ENCODE data around the gene PKD1. TPM values are rescaled to one million over a fixed set of nuclear protein-coding genes. Genes with fewer than 3 reads are reported as not detected.

The PKD1 gene
- total RNA-seq, 1 donor from 2014 or later: 169 TPM

DNA sequence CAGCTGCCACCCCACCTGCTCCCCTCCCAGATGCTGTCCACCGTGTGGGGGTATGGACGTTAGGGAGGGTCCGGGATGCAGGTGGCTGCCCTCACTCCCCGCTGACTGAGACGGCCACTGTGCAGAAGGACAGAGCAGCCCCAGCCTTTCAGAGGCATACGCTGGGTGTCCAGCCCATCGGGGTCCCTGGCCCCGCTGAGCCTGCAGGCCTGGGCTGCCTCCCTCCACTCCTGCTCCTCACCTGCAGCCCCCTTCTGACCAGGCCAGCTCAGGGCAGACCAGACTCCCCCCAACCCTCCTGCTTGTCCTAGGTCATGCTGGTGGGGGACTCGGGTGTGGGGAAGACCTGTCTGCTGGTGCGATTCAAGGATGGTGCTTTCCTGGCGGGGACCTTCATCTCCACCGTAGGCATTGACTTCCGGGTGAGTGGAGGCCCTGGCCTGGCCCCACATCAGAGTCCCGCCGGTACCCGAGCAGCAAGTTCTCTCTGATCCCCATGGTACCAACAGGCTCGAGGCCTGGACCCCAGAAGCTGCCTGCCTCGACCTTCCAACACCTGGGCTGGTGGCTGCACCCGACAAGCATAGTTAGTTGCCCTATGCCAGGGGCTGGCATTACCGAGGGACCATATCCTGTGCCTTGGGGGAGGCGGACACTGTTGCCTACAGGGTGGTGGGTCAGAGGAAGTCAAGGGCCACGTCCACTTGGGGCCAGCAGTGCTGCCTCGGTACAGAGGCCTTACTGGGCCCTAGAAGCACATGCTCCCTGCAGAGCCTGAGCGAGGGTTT lies 14.1 kb upstream of the PKD1 start:
- H3K4me3 Mint-ChIP-seq (ENCODE audit: unreplicated experiment): peak overlapping the region; percentile 38
- H3K27me3 Mint-ChIP-seq (ENCODE audit: unreplicated experiment): no peaks in the 10 kb centered on the region
- TF ChIP-seq, protein P1, sequence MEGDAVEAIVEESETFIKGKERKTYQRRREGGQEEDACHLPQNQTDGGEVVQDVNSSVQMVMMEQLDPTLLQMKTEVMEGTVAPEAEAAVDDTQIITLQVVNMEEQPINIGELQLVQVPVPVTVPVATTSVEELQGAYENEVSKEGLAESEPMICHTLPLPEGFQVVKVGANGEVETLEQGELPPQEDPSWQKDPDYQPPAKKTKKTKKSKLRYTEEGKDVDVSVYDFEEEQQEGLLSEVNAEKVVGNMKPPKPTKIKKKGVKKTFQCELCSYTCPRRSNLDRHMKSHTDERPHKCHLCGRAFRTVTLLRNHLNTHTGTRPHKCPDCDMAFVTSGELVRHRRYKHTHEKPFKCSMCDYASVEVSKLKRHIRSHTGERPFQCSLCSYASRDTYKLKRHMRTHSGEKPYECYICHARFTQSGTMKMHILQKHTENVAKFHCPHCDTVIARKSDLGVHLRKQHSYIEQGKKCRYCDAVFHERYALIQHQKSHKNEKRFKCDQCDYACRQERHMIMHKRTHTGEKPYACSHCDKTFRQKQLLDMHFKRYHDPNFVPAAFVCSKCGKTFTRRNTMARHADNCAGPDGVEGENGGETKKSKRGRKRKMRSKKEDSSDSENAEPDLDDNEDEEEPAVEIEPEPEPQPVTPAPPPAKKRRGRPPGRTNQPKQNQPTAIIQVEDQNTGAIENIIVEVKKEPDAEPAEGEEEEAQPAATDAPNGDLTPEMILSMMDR (IDR thresholded peaks at IDR 0.05): no peak

DNA sequence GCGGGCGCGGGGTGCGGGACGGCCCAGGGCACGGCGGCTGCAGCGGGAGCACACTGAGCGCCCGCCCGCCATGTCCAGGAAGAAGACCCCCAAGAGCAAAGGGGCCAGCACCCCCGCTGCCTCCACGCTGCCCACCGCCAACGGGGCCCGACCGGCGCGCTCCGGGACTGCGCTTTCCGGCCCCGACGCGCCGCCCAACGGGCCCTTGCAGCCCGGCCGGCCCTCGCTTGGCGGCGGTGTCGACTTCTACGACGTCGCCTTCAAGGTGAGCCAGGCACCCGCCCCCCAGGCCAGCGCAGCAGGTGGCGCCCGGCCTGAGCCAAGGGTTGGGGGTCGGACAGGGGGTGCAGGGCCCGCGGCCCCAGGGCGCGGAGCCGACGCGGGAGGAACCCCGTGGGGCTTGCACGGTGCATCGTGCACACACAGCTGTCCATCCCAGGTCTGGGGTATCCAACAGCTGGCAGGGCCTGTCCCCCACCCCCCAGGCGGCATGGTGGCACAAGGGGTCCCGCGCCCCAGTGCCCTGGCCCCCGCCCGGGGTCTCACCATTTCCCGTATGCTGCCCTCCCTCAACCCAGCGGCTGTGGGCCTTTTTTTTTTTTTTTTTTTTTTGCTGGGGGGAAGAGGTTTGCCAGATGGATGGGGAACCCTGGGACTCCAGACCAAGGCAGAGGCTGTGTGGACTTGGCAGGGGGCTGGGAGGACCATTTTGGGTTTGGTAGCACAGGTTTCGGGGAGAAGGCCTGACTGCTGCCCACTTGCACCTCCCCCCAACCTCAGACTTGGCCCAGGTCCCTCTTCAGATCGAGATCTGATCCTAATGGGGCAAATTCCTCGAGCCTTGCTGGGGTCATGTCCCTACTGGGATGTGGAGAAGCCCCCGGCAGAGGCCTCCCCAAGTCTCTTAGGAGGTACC lies 13.3 kb upstream of the PKD1 start:
- Mint-ChIP-seq H3K36me3 (ENCODE audit: unreplicated experiment) (peaks cover 4% of the 10 kb centered on the region), H3K27me3 (ENCODE audit: unreplicated experiment) (no peaks in the 10 kb centered on the region), H3K27ac (ENCODE audit: unreplicated experiment) (no peak overlapping the region), H3K4me1 (ENCODE audit: unreplicated experiment) (peaks cover 54% of the 10 kb centered on the region), H3K4me3 (ENCODE audit: unreplicated experiment) (peak overlapping the region; percentile 58), H3K9me3 (ENCODE audit: unreplicated experiment) (no peaks in the 10 kb centered on the region)
- TF ChIP-seq, protein P1 (IDR thresholded peaks at IDR 0.05): no peak
- no peak for DNase-seq (ENCODE audit: extremely low spot score, unreplicated experiment)

More for the DNA sequence above, 14.1 kb upstream of the PKD1 start:
- H3K4me1 Mint-ChIP-seq (ENCODE audit: unreplicated experiment): peaks cover 61% of the 10 kb centered on the region
- DNase-seq (ENCODE audit: extremely low spot score, unreplicated experiment): no peak
- H3K9me3 Mint-ChIP-seq (ENCODE audit: unreplicated experiment): no peaks in the 10 kb centered on the region
- H3K27ac Mint-ChIP-seq (ENCODE audit: unreplicated experiment): no peak overlapping the region
- H3K36me3 Mint-ChIP-seq (ENCODE audit: unreplicated experiment): peaks cover 4% of the 10 kb centered on the region

DNA sequence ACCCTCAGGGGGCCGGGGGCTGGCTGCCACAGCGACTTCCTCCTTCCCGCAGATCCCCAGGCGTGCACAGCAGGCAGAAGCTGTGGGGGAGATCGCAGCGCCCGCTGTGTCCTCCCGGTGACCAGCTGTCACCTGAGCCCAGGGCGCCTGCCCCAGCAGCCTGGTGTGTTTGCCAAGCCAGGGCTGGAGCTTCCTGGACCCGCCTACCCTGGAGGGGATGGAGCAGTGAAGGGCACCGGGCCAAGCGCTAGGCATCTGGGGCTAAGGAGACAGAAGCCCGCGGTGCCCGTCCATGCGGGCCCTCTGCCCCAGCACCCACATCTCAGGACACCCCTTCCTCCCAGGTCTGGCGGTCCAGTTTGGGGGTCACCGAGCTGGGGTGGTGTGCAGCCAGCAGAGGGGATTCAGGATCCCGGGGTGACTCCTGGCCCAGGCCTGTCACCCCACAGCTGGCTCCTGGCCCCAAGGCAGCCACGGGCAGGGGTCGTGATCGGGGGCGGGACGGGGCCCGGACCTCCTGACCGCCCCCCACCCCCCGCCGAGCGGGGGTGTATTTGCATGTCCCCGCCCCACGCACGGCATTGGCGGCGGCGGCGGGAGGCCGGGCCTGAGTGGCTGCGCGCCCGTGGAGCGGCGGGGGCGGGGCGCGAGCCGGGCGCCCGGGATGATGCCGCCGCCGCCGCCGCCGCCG lies 12.4 kb upstream of the PKD1 start, which contains the start of gene RAB26:
RAB26 (plus strand) TSS at position 645 of the 691 bp plus-strand sequence. CDS start 159 bp downstream, outside the sequence.
- TF ChIP-seq, protein P1 (IDR thresholded peaks at IDR 0.05): no peak
- no peak for DNase-seq (ENCODE audit: extremely low spot score, unreplicated experiment)
- Mint-ChIP-seq H3K27me3 (ENCODE audit: unreplicated experiment) (no peaks in the 10 kb centered on the region), H3K27ac (ENCODE audit: unreplicated experiment) (no peak within 1 kb of the TSS), H3K4me1 (ENCODE audit: unreplicated experiment) (peaks cover 47% of the 10 kb centered on the region), H3K9me3 (ENCODE audit: unreplicated experiment) (no peaks in the 10 kb centered on the region), H3K4me3 (ENCODE audit: unreplicated experiment) (peak within 1 kb of the TSS; percentile 58), H3K36me3 (ENCODE audit: unreplicated experiment) (peaks cover 4% of the 10 kb centered on the region)

DNA sequence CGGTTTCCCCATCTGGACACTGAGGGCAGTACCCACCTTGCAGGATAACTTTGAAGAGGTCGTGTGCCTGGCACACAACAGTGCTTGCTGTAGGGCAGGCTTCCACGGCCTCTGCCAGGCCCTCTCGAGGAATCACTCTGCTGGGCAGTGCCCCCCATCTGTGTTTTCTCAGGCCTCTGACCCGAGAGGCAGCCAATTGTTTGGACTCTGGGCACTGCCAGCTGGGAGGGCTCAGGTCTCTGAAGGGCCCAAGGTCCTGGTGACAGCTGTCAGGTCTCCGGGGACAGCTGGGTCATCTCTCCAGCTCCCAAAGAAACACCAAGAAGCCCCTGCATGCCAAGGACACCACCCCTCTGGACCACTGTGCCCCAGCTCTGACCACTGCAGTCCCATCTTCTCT lies 11.7 kb upstream of the PKD1 start:
- no peak for DNase-seq (ENCODE audit: extremely low spot score, unreplicated experiment)
- H3K4me1 Mint-ChIP-seq (ENCODE audit: unreplicated experiment): peaks cover 40% of the 10 kb centered on the region
- TF ChIP-seq, protein P1 (IDR thresholded peaks at IDR 0.05): no peak
- H3K9me3 Mint-ChIP-seq (ENCODE audit: unreplicated experiment): no peaks in the 10 kb centered on the region
- no peak overlapping the region for H3K27ac Mint-ChIP-seq (ENCODE audit: unreplicated experiment)
- H3K4me3 Mint-ChIP-seq (ENCODE audit: unreplicated experiment): no peak overlapping the region
- peaks cover 4% of the 10 kb centered on the region for H3K36me3 Mint-ChIP-seq (ENCODE audit: unreplicated experiment)
- no peaks in the 10 kb centered on the region for H3K27me3 Mint-ChIP-seq (ENCODE audit: unreplicated experiment)
